HG02623 (cell line): Measurements from ENCODE around the gene ADPRH.
"Not testable (repeated sequence)": the region's sequence is repeated elsewhere in the genome, so short reads cannot be mapped to it uniquely, and the experiment has no call there.

Experiments
- ATAC-seq: cut with Tn5 transposase; IDR thresholded peaks from one replicate; pipeline ENCODE4 v1.9.1; 2021; ENCODE audit warnings: moderate library complexity; ENCODE audit not compliant: unreplicated experiment

Gene ADPRH

DNA sequence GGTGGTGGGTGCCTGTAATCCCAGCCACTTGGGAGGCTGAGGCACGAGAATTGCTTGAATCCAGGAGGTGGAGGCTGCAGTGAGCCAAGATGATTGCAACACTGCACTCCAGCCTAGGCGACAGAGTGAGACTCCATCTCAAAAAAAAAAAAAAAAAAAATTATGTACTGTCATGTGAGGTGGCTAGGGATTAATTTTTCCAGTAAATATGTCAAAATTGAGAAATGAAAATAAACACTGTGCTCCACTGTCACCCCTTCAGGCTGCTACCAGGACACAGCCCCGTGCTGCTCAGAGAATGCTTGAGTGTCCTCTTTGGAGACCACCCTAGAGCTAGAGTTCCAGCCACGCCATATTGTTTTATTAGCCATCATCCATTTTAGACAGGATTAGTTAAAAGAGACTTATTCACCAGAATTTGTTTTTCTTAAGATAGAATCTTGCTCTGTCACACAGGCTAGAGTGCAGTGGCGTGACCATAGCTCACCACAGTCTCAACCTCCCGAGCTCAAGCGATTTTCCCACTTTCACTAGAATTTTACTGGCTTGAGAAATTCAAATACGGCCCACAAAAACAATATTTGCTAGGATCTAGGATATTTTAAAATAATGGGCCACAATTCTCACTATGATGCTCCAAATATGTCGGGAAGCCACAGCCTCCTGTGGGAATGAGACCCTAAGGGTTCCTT is 20.5 kb upstream of the ADPRH start:
- ATAC-seq, result no peak

DNA sequence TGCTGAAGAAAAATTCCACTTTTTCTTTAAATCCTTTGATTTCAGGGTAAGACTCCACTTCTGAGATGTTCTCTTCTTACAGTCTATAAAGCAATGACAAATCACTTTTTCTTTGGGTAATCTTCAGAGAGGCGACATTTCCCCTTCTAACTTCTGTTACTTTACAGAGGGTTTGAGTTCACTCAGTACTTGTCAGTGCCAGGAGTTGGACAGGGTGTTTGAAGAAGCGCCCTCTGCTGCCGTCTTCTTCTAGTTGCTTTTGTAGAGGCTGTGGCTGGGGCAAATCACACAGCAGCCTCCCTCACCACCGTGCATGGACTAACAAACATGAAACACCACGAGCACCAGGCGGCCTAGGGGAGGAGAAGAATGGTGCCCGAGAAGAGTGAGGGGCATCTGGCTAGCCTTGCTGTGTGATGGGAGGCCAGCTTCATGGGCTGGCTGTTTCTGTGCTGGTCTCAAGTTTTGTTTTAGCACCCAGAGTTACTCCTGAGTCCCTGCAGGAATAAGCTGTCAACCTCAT is 19.8 kb upstream of the ADPRH start, which contains the start of gene CD80:
CD80 (minus strand) TSS at position 174 of the 523 bp plus-strand sequence. CDS start 1,886 bp downstream, outside the sequence.
- ATAC-seq, result peak; percentile 48

DNA sequence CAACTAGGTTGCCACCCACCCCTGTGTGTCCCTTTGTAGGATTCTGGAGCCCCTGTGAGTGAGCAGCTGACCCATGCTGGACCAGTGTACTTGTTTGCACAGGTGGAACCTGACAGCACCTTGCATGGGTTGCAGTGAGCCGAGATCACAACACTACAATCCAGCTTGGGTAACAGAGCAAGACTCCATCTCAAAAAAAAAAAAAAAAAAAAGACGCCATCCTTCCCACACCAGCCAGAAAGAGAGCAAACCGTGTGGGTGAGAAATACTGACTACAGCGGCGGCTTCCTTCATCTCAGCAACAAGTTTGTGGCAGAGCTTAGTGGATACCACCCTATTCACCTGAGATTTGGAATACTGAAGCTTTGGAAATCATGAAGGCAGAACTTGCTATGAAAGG is 19.1 kb upstream of the ADPRH start:
- ATAC-seq, result no peak

DNA sequence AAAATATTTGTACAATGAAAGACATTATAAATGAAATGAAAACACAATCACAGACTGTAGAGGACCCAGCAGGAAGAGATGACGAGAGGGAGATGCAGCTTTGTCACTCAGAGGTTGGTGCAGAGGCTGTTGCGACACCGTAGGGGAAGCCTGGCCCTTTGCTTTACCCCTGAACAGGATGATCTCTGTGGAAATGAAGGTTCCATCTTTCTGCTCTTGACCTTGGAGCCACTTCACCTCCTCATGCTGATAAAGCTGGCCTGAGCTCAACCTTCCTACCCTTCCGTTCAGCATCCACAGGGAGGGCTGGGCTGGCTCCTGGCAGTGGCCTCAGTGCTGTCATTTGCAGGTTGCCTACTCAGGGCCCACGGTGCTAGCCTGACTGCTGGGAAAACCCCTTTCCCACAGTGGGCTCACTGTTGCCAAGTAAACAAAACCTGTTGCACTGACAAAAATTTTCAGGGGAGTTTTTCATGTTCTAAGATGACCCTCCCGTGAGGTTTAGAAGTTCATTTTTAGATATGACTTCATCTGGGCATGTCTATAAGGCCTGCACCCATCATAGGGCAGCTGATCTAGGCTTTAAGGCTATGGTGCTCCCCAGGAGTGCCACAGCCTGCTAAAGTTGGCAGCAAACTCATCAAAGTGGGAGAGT is 16.9 kb upstream of the ADPRH start:
- ATAC-seq, result peak; percentile 75

DNA sequence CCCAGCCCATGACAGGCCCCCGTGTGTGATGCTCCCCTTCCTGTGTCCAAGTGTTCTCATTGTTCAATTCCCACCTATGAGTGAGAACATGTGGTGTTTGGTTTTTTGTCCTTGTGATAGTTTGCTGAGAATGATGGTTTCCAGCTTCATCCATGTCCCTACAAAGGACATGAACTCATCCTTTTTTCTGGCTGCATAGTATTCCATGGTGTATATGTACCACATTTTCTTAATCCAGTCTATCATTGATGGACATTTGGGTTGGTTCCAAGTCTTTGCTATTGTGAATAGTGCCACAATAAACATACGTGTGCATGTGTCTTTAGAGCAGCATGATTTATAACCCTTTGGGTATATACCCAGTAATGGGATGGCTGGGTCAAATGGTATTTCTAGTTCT is 16.0 kb upstream of the ADPRH start:
- ATAC-seq, result not testable (repeated sequence)

DNA sequence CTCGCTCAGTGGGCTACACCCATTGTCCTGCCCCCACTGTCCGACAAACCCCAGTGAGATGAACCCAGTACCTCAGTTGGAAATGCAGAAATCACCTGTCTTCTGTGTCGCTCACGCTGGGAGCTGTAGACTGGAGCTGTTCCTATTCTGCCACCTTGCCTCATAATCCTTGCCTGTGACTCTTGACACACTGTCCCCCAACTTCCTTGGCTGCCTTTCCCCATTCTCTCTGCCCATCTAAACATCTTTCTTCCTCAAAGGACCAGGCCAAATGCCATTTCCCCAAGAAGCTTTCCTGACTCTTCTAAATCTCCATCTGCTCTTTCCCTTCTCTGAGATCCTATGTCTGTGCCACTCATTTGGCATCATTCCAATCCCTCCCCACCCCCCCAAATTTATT is 10.1 kb upstream of the ADPRH start:
- no peak for ATAC-seq

DNA sequence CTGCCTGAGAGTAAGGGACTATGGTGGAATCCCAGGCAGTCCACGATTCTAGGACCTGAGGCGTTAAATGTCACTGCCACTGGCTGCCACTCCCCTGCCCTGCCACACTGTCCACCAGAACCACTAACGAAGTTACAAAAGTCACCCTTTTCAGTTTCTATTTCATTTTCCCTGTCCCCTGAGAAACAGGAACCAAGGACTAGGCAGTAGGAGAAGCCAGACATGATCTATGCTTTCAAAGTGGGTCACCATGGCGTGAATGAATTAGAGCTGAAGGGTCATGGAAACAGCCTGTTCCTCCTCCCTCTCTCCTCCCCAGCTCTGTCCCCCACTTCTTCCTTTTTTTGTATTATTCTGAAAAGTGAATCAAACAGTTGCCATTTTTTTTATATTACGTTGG is 9.1 kb upstream of the ADPRH start:
- ATAC-seq, result no peak

DNA sequence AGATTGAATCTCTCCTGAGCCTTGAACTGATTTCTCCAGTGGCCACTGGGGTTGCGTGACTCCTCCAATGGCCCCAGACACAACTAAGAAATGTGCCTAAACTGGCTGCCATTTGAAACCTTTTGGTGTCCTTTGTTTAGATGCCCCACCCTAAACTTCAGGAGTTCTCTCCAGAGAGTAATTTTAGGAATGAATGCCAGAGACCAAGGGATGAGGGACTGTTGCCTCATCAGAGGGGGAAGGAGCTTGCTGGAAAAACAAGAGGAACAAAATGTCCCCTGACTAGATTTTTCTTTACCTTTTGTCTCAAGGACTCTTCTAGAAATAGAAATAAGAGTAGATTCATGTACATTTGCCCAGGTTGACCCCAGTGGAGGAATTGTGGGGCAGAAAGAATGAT is 8.1 kb upstream of the ADPRH start:
- no peak for ATAC-seq

DNA sequence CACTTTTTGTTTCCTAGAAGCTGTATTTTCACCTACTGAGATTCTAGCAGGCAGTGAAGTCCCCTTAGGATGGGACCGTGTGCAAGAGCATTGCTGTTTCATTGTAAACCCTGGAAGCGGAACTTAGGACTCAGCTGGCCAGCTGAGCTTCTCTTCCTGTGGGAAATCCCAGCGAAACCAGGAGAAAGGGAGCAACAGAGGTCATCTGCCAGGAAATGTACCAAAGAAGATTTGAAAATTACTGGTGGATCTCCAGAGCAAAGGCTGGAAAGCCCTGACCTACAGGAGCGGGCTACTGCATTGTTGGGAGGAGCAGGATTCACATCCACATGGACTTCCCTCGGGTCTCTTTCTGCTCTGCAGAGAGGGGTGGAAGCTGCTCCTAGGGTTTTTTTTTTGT is 7.6 kb upstream of the ADPRH start:
- ATAC-seq, result no peak

DNA sequence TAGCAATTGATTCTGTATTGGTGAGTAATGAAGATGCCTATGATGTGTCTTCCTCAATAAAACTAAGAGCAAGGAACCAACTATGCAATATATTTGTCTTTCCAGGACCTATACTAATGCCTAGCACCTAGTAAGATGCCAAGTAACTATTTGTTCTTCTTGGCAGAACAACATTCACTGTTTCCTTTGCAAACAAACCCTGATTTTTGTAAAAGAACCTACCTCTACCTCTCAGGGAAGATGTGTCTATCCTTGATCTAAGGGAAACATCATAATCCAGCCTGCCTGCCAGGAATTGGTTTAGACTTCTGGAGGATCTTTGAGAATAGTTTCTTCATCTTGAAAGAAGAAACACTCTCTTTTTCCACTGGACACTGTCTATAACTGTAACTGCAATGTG is 3.8 kb upstream of the ADPRH start:
- no peak for ATAC-seq

DNA sequence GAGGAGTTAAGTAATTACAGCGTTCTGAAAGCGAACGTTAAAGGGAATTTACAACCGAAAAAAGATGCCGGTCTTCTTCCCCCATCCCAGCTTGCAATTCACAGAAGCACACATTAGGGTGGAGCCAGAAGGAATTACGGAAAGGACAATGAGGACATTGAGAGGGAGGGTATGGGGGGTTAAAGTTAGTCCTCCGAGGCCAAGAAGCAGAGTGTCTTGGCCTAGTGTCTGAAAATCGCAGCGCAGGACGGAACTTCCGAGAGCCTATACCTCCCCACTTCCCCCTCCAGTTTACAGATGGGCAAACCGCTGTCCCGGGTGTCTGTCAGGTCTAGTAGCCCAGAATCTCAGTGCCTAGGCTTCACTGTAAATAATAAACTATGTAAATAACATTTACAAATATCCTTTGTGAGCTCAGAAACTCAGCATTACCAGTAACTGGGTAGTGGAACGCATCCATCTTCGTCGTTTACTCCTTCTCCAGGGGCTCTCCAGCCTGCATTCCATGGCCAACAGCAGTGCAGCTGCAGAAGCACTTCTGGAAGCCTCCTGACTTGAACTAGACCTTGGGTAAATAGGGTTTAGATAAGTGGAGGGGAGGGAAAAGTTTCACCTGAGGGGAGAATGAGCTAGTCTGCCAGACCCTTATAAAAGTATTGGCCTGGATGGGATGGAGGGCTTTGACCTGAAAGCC is 922 bp downstream of the ADPRH start:
- ATAC-seq, result peak; percentile 56

DNA sequence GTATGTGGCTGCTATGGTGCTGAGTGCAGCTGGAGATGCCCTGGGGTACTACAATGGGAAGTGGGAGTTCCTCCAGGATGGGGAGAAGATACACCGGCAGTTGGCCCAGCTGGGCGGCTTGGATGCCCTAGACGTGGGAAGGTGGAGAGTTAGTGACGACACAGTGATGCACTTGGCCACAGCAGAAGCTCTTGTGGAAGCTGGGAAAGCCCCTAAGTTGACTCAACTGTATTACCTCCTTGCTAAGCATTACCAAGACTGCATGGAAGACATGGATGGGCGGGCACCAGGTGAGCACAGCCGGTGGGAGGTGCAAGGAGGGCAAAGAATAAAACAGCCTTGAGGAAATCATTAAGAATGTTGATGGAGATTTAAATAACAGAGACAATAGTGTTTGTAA is 2.9 kb downstream of the ADPRH start:
- ATAC-seq, result no peak

DNA sequence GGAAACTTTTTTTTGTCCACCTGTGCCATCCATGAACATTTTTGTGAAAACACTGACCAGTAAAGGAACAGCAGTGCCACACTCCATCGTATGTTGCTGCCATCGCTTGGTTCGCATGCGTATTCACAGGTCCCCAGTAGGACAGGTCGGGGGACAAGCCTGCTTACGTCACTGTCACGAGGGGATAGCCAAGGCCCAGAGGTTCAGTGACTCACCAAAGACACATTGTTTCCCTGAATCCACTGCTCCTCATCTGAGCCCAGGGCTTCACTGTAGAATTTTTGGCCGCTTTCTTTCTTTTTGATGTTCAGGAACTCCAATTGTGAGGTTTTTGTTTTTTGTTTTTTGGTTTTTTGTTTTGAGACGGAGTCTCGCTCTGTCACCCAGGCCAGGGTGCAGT is 5.9 kb downstream of the ADPRH start:
- no peak for ATAC-seq

DNA sequence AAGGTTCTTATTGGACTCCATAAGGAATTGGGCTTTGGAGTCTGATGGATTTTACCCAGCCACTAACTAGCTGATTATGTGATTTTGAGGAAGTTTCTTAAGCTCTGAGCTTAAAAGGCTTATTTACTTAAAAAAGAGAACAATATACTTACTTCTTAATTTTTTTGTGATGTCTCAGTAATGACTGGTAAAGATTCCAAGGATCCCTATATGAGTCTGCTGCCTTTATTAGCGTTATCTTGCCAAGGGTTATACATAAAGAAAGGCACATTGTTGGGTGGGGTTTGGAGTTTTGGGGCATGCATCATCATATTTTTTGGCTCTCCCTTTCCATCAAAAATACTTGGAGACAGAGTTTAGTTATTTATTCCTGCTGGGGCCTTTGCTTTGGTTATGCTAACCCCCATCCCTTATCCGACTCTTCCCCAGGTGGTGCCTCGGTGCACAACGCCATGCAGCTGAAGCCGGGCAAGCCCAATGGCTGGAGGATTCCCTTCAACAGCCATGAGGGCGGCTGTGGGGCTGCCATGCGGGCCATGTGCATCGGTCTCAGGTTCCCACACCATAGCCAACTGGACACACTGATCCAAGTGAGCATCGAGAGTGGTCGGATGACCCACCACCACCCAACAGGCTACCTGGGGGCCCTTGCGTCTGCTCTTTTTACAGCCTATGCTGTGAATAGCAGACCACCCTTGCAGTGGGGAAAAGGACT is 6.7 kb downstream of the ADPRH start:
- ATAC-seq, result no peak

DNA sequence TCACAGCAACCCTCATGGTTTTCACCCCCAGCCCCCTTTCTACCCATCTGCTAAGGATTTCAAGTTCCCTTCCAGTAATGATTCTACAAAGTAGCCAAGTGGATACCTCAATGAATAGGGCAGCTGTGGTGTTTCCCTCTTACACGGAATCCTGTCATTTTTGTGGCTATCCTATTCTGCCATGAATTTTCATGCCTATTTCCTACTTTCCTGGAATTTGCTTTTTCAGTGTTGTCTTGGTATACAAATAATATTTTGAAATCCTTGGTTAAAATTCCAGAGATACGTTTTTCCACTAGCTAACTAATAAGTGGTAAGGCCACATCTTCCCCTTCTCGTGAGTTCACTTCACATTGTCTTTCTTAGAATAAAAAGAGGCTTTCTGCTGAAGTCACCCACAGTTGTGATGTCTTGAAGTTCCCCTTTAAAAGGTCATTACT is 7.5 kb downstream of the ADPRH start:
- no peak for ATAC-seq

DNA sequence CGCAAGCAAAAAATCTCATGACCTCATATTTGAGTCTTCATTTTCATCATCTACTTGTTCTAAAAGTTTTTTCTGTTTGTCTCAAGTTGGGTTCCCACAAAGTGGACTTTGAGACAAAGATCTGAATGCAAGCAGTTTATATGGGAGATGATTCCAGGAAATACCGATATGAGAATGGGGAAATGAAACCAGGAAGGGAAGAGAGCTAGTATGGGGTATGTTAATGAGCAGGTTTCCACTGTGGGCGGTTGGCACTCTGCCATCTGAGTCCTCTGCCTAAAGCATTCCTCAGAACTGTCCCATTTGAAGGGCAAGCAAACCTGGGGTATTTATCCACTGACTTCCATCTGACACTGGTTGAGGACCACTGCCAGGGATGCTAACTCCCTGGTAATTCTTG is 8.8 kb downstream of the ADPRH start:
- ATAC-seq, result no peak

DNA sequence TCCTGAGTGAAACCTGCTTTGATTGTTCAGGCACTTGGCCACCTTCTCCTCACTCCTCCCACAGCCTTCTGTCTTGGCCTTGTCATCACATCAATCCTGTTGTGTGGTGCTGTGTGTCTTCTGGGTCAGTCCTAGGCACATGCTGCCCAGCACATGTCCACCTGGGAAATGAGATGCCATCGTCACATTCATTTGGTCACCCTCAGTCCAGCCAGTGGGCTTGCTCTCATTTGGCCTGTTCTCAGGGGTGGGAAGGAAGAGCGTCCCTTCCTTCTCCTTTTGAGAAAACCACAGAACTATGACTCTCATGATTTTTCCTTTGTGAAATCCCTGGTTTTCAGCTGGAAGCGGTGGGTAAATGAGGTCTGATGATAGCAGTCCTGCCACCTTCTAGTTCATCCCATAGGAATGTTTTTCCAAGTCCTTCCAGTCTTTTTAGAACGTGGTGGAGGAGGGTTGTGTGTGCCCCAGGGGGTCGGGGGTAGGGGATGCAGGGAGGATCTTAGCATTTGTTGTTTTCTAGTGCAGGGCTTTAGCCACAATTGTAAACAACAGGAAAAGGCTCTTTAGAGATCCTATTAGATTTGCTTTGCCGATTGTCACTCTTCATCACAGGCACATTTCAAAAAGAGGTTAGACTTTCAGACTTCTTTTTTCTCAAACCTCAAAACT is 9.9 kb downstream of the ADPRH start:
- ATAC-seq, result no peak

DNA sequence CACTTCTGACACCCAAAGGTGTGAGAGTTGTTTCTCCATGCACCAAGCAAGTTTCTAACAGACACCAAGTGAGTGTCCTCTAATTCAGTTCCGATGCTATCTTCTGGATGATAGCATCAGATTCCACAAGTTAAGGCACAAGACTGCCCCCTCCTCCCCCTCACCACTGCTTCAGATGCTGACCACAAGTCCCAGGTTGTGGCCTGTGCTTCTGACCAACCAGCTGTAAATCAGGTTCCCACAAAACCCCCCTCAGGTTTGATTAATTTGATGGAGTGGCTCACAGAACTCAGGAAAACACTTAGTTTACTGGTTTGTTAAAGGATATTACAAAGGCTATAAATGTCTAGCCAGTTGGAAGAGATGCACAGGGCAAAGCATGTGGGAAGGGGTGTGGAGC is 11.4 kb downstream of the ADPRH start:
- ATAC-seq, result no peak

DNA sequence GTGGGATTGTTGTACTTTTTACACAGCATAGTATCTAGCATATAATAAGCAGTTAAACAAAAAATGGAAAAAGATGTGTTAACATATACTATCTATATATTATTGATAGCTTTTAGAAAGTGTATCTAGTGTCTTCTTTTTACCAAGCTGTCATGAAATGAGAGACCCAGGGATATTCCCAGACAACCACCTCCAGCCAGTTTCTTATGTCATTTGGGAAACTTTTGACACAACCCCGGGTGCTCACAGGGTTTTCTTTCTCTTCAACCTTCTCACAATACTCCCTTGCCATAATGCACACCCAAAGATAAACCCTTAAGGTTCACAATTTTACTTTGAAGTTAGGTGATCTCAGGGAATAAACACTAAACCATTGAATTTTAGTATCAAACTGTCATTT is 13.6 kb downstream of the ADPRH start:
- no peak for ATAC-seq

DNA sequence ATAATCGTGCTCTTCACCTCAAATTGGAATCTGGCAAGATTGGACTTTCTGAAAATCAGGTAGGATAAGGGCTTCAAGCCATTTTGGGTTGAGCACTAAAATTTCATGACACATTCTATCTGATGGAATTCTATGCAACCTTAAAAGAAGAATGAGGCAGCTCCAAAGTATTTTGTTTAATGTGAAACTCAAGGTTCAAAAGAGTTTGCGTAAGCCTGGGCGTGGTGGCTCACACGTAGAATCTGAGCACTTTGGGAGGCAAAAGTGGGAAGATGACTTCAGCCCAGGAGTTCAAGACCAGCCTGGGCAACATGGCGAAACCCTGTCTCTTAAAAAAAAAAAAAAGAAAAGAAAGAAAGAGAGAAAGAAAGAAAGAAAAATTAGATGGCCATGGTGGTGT is 14.8 kb downstream of the ADPRH start:
- no peak for ATAC-seq

DNA sequence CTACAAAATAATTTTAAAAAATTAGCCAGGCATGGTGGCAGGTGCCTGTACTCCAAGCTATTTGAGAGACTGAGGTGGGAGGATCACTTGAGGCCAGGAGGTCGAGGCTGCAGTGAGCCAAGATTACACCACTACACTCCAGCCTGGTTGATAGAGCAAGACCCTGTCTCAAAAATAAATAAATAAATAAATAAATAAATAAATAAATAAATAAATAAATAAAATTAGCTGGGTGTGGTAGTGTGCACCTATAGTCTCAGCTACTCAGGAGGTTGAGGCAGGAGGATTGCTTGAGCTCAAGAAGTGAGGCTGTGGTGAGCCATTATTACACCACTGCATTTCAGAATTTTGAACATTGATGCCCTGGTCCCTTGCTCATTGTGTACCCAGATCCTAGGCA is 15.6 kb downstream of the ADPRH start:
- ATAC-seq, result not testable (repeated sequence)
